Activated CD8-positive, alpha-beta T cell treated with anti-CD3 and anti-CD28 coated beads, Interleukin-2, amount 10 ng/mL, durations not matched to agents 7 days and 5 days (primary cell): ENCODE results near the gene SIVA1. TPM values are rescaled to one million over a fixed set of nuclear protein-coding genes. Genes with fewer than 3 reads are reported as not detected.

Source experiments
- ATAC-seq: fragments of 150-1000 bp; cut with Tn5 transposase; one replicate; pipeline ENCODE4 v1.10.0; 2021; ENCODE audit warnings: moderate library complexity
- CTCF ChIA-PET: fragments of 350-600 bp; sonication (Branson Sonifier 250); formaldehyde crosslinking; loops from one replicate; lab custom pipeline; 2021; ENCODE audit warnings: antibody characterized with exemption; lab: Charles Lee
- POLR2A ChIA-PET: fragments of 350-600 bp; sonication (Branson Sonifier 250); formaldehyde crosslinking; loops from one replicate; lab custom pipeline; 2021; ENCODE audit warnings: antibody characterized with exemption; lab: Charles Lee
- DNase-seq: peaks from one replicate; pipeline ENCODE4 v3.0.0-alpha.2; 2020
- H3K27ac Mint-ChIP-seq: one replicate; pipeline ENCODE4 v1.8.0; 2021; ENCODE audit warnings: mild to moderate bottlenecking, mixed read lengths
- H3K27me3 Mint-ChIP-seq: one replicate; pipeline ENCODE4 v1.8.0; 2021; ENCODE audit warnings: low read depth, mixed read lengths
- H3K36me3 Mint-ChIP-seq: one replicate; pipeline ENCODE4 v1.8.0; 2021; ENCODE audit warnings: low read depth, mixed read lengths
- H3K4me1 Mint-ChIP-seq: one replicate; pipeline ENCODE4 v1.8.0; 2021; ENCODE audit warnings: low read depth, mixed read lengths
- H3K4me3 Mint-ChIP-seq: one replicate; pipeline ENCODE4 v1.8.0; 2021; ENCODE audit warnings: mild to moderate bottlenecking, mixed read lengths
- H3K9me3 Mint-ChIP-seq: one replicate; pipeline ENCODE4 v1.8.0; 2022; ENCODE audit warnings: mixed read lengths; ENCODE audit not compliant: insufficient read depth
- total RNA-seq, 2 experiments: library from RNA; stranded (reverse); gene quantifications; one replicate each; pipeline ENCODE4 v1.2.3, GENCODE V29; 2021

The SIVA1 gene
- 100 to 1,000 TPM; 175 to 186 TPM for total RNA-seq

- peaks cover 43% of the 10 kb centered on the region for H3K36me3 Mint-ChIP-seq
- DNase-seq (peak; percentile 100), ATAC-seq (peak; percentile 94)
- H3K9me3 Mint-ChIP-seq: no peaks in the 10 kb centered on the region
- H3K4me3 Mint-ChIP-seq: peak within 1 kb of the TSS; percentile 91
- POLR2A ChIA-PET: interaction anchor here (0.7 to 2.2 kb wide), 14 partner anchors 10 to 561 kb away, joined by 3 to 9 read pairs (median 5); partner anchors contain the start of genes ADSS1, AKT1, CDCA4 and ZBTB42
- CTCF ChIA-PET: interaction anchor here (0.9 to 2.4 kb wide), 7 partner anchors 14 to 143 kb away, joined by 3 to 17 read pairs (median 6); no protein-coding TSS in a partner anchor
- peaks cover 54% of the 10 kb centered on the region for H3K4me1 Mint-ChIP-seq
- H3K27me3 Mint-ChIP-seq: no peaks in the 10 kb centered on the region
- H3K27ac Mint-ChIP-seq: peak within 1 kb of the TSS; percentile 96
Observed at GRCh38 chr14:104752735-104753527, at the start of gene SIVA1. Gene SIVA1 (plus strand): TSS chr14:104753147. CDS start chr14:104753202, 55 bp downstream.

GRCh38 chr14:104703269-104703668 is 49.7 kb upstream of the SIVA1 start:
- H3K9me3 Mint-ChIP-seq: no peaks in the 10 kb centered on the region
- ChIA-PET CTCF (interaction anchor here (1.6 kb wide), 1 partner anchor 8 kb away, joined by 5 read pairs; no protein-coding TSS in a partner anchor), POLR2A (no interaction called here)
- H3K27me3 Mint-ChIP-seq: no peaks in the 10 kb centered on the region
- ATAC-seq (no peak), DNase-seq (no peak)
- H3K4me1 Mint-ChIP-seq: peaks cover 8% of the 10 kb centered on the region
- no peak overlapping the region for H3K27ac Mint-ChIP-seq
- no peak overlapping the region for H3K4me3 Mint-ChIP-seq
- peaks cover 13% of the 10 kb centered on the region for H3K36me3 Mint-ChIP-seq

GRCh38 chr14:104704252-104704651 is 48.7 kb upstream of the SIVA1 start:
- Mint-ChIP-seq H3K36me3 (peaks cover 19% of the 10 kb centered on the region), H3K4me3 (no peak overlapping the region), H3K4me1 (peaks cover 6% of the 10 kb centered on the region), H3K27me3 (no peaks in the 10 kb centered on the region), H3K27ac (no peak overlapping the region), H3K9me3 (no peaks in the 10 kb centered on the region)
- DNase-seq (no peak), ATAC-seq (no peak)
- CTCF ChIA-PET: interaction anchor here (1.6 kb wide), 1 partner anchor 9 kb away, joined by 5 read pairs; no protein-coding TSS in a partner anchor
- POLR2A ChIA-PET: no interaction called here

GRCh38 chr14:104705340-104706047 is 47.5 kb upstream of the SIVA1 start:
- Mint-ChIP-seq H3K36me3 (peaks cover 25% of the 10 kb centered on the region), H3K27me3 (no peaks in the 10 kb centered on the region), H3K4me1 (peaks cover 4% of the 10 kb centered on the region), H3K4me3 (no peak overlapping the region), H3K9me3 (no peaks in the 10 kb centered on the region), H3K27ac (no peak overlapping the region)
- CTCF ChIA-PET: no interaction called here
- POLR2A ChIA-PET: no interaction called here
- no peak for ATAC-seq
- DNase-seq: no peak

- Mint-ChIP-seq H3K27ac (no peak overlapping the region), H3K36me3 (peaks cover 25% of the 10 kb centered on the region)
- POLR2A ChIA-PET: interaction anchor here (1.0 kb wide), 1 partner anchor 17 kb away, joined by 5 read pairs; no protein-coding TSS in a partner anchor
Observed at GRCh38 chr14:104706733-104707607, 46.0 kb upstream of the SIVA1 start.

GRCh38 chr14:104707608-104708595 is 45.0 kb upstream of the SIVA1 start:
- ATAC-seq: no peak
- Mint-ChIP-seq H3K9me3 (no peaks in the 10 kb centered on the region), H3K27me3 (no peaks in the 10 kb centered on the region), H3K36me3 (peaks cover 25% of the 10 kb centered on the region), H3K4me1 (peaks cover 1% of the 10 kb centered on the region), H3K27ac (no peak overlapping the region), H3K4me3 (no peak overlapping the region)
- no peak for DNase-seq
- ChIA-PET POLR2A (no interaction called here), CTCF (interaction anchor here (1.9 kb wide), 1 partner anchor 42 kb away, joined by 8 read pairs; no protein-coding TSS in a partner anchor)

More at GRCh38 chr14:104706733-104707607, 46.0 kb upstream of the SIVA1 start:
- H3K9me3 Mint-ChIP-seq: no peaks in the 10 kb centered on the region
- CTCF ChIA-PET: interaction anchor here (0.7 kb wide), 1 partner anchor 16 kb away, joined by 4 read pairs; no protein-coding TSS in a partner anchor
- no peaks in the 10 kb centered on the region for H3K27me3 Mint-ChIP-seq
- H3K4me3 Mint-ChIP-seq: no peak overlapping the region
- H3K4me1 Mint-ChIP-seq: peaks cover 1% of the 10 kb centered on the region
- DNase-seq (no peak), ATAC-seq (no peak)

GRCh38 chr14:104708606-104709268 is 44.2 kb upstream of the SIVA1 start:
- peak; percentile 79 for ATAC-seq
- Mint-ChIP-seq H3K9me3 (no peaks in the 10 kb centered on the region), H3K36me3 (peaks cover 21% of the 10 kb centered on the region), H3K27ac (no peak overlapping the region), H3K27me3 (no peaks in the 10 kb centered on the region), H3K4me1 (peaks cover 1% of the 10 kb centered on the region), H3K4me3 (no peak overlapping the region)
- peak; percentile 81 for DNase-seq
- ChIA-PET POLR2A (interaction anchor here (0.6 to 1.1 kb wide), 2 partner anchors 17 to 556 kb away, joined by 3 read pairs; no protein-coding TSS in a partner anchor), CTCF (interaction anchor here (0.7 to 1.9 kb wide), 5 partner anchors 15 to 58 kb away, joined by 3 to 8 read pairs (median 4); no protein-coding TSS in a partner anchor)

GRCh38 chr14:104709387-104710039 is 43.4 kb upstream of the SIVA1 start:
- no peak for ATAC-seq
- Mint-ChIP-seq H3K4me1 (peaks cover 1% of the 10 kb centered on the region), H3K27me3 (no peaks in the 10 kb centered on the region), H3K9me3 (no peaks in the 10 kb centered on the region), H3K4me3 (no peak overlapping the region), H3K27ac (no peak overlapping the region), H3K36me3 (peaks cover 19% of the 10 kb centered on the region)
- CTCF ChIA-PET: interaction anchor here (0.7 to 1.9 kb wide), 5 partner anchors 16 to 59 kb away, joined by 3 to 8 read pairs (median 4); no protein-coding TSS in a partner anchor
- POLR2A ChIA-PET: interaction anchor here (0.6 to 1.1 kb wide), 2 partner anchors 16 to 557 kb away, joined by 3 read pairs; no protein-coding TSS in a partner anchor
- no peak for DNase-seq

- no peak overlapping the region for H3K27ac Mint-ChIP-seq
- peaks cover 17% of the 10 kb centered on the region for H3K36me3 Mint-ChIP-seq
- CTCF ChIA-PET: interaction anchor here (1.1 kb wide), 1 partner anchor 12 kb away, joined by 3 read pairs; no protein-coding TSS in a partner anchor
- H3K4me3 Mint-ChIP-seq: no peak overlapping the region
- no peaks in the 10 kb centered on the region for H3K9me3 Mint-ChIP-seq
- POLR2A ChIA-PET: no interaction called here
- peaks cover 1% of the 10 kb centered on the region for H3K4me1 Mint-ChIP-seq
- DNase-seq (no peak), ATAC-seq (no peak)
- H3K27me3 Mint-ChIP-seq: no peaks in the 10 kb centered on the region
Observed at GRCh38 chr14:104710071-104710735, 42.7 kb upstream of the SIVA1 start.
